Vagina (tissue), 2 donors: Measurements from ENCODE around the gene PATJ.

Experiments used
- CTCF ChIP-seq, 3 experiments: fragments of 450-650 bp in 2 of 3; fragments of 200-600 bp in 1 of 3; sonication (generic) in 1 of 3; IDR thresholded peaks; one replicate each; pipeline ENCODE4 v1.5.1; 2017 to 2019; ENCODE audit warnings: antibody characterized with exemption in 3 of 3, mild to moderate bottlenecking in 2 of 3, moderate library complexity in 2 of 3
- POLR2A ChIP-seq, 2 donors: fragments of 450-650 bp; IDR thresholded peaks; one replicate each; pipeline ENCODE4 v1.6.1; 2017; ENCODE audit warnings: antibody characterized with exemption in 2 of 2, mild to moderate bottlenecking in 2 of 2, moderate library complexity in 2 of 2
- POLR2AphosphoS5 ChIP-seq, 2 donors: sonication (generic); formaldehyde crosslinking; IDR thresholded peaks; one replicate each; pipeline ENCODE4 v1.9.0; 2017; ENCODE audit warnings: antibody characterized with exemption in 2 of 2, mild to moderate bottlenecking in 2 of 2, low read depth in 1 of 2; ENCODE audit not compliant: insufficient read depth in 1 of 2

GRCh38 chr1:62011006-62011405, 268.7 kb downstream of the PATJ start:
- TF ChIP-seq CTCF (IDR thresholded peaks at IDR 0.05) (no peak), POLR2A (IDR thresholded peaks at IDR 0.05) (no peak), POLR2AphosphoS5 (IDR thresholded peaks at IDR 0.05; ENCODE audit: insufficient read depth in 1 of 2, low read depth in 1 of 2) (no peak)
